NCI-H69 (cell line): ENCODE results near the gene SLC9A4.

Source experiments
- DNase-seq: peaks from one replicate; lab custom pipeline; 2025; lab: John Stamatoyannopoulos, UW

The SLC9A4 gene

DNA sequence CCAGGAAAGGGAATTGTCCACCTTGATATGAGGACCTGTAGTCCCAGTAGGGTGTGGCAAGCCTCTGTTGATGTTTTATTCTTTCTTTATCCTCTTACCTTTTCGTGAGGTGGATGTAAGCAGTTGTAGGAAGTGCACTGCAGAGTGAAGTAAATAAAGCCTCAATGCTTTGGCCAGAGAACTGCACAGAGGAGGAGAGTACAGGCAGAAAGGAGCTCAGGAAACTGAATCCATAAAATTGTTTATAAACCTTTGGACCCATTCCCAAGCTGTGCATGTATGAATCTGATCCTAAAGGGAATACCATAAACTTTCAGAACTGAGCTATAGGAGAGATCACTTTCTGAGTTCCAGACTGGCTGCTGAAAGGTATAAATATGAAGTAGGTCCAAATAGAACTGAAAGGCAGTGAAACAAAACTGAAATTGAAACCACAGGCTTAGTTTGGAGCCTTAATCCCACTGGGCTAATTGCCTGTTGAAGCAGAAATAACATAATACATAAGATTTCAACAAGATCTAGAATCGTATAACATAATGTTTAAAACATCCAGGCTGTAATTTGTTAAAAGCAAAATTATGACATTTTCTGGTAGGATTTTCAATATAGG is 17.9 kb upstream of the SLC9A4 start:
- DNase-seq: no peak

GRCh38 chr2:102460467-102460866 is 12.6 kb upstream of the SLC9A4 start:
- no peak for DNase-seq

DNA sequence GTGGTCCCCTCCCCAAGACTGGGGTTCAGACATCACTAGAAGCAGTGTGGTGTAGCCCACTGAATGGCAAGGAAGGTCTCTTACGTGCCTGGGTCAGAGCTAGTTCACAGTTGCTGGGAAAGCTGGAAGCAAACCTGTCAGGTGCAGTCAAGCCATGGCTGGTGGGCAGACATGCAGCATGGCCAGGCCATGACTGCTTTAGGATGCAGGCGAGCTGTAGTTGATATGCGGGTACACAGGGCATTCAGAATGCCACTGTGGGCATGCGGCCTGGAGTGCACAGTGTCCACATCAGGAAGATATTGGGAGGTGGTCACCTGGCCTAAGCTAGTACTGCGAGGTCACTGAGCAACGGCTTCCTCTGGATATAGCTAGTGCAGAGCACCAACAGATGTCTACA is 11.8 kb upstream of the SLC9A4 start:
- DNase-seq: no peak

GRCh38 chr2:102463160-102463559 is 9.9 kb upstream of the SLC9A4 start:
- DNase-seq: no peak

GRCh38 chr2:102470168-102470567 is 2.9 kb upstream of the SLC9A4 start:
- DNase-seq: no peak

DNA sequence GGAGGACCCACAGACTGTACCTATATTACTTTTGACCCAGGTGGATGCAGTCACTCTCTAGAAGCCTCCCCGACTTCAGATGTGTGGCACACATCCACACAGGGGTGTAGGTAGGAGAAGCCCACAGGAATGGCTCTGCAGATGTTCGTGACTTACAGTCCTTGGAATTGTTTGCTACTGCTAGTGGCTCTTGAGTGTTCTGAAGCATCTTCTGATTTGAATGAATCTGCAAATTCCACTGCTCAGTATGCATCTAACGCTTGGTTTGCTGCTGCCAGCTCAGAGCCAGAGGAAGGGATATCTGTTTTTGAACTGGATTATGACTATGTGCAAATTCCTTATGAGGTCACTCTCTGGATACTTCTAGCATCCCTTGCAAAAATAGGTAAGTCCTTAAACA is 605 bp downstream of the SLC9A4 start:
- no peak for DNase-seq

DNA sequence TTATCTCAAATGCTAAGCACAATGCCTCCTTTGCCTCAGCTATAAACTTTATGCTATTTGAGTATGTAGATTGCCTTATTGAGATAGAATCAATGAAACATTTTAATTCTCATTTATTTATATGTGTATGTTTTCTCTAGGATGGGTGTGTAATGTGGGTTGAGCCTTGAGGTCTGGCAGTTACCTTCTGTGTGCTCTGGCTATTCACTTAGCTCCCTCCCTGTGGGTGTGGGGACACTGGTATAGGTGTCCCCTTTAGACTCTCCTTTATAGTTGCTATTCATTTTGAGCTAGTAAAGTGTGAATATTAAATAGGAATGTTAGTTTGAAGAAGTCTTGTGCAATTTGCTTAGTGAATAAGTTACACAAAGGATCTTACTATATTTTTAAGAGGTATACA is 1.8 kb downstream of the SLC9A4 start:
- no peak for DNase-seq

GRCh38 chr2:102478686-102479470 is 5.9 kb downstream of the SLC9A4 start:
- no peak for DNase-seq

DNA sequence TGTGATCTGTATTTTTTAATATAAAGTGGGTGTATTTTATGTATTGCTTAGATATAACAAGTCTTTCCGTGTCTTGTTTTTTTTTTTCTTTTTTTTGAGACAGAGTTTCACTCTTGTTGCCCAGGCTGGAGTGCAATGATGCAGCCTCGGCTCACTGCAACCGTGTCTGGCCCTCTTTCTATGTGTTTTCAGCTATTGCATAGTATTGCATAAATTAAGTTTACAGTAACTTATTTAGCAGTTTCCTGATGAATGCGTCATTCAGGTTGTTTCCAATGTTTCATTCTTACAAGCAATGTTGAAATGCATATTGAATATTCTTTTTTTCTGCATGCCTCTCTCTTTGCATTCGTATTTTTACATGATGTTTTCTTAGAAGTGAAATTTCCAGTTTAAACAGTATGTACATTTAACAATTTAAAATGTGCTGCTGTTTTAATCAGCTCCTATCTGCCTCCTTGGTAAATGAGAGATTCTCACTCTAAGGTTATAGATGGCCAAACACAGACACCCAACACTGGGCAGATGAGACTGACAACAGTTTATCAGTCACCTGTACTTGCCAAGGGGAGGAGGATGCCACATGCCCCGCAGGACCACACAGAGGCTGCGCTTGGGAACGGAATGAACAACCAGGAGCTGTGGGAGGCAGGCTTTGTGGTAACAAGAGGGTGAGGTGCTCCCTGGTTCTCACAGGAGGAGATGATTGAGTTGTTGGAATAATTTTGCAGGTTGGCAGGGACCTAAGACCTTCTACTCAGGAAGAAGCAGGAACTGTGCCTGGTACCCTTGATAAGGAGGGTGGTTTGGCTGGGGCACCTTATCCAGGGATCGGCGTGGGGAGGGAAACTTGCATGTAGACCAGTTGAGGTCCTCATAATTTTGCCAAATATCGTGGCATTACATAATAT is 7.5 kb downstream of the SLC9A4 start:
- no peak for DNase-seq

DNA sequence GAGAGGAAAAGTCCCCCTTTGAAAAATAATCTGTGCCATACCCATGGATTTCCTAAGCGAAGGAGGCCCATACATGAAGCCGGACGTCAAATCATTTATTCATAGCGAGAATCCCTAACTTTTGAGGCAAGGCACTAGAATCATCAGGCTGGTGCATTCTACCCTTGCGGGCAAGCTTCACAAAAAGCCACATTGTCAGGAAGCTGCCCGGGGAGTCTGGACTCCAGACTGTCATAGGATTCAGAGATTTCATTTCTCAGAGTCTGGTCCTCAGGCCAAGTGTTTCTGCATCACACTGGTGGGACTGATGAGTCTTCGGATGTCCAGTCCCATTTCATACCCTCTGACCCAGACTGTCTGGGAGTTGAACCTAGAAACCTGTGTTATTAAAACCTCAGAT is 8.9 kb downstream of the SLC9A4 start:
- DNase-seq: no peak

- DNase-seq: no peak
Observed at GRCh38 chr2:102483086-102483485, 10.1 kb downstream of the SLC9A4 start.

DNA sequence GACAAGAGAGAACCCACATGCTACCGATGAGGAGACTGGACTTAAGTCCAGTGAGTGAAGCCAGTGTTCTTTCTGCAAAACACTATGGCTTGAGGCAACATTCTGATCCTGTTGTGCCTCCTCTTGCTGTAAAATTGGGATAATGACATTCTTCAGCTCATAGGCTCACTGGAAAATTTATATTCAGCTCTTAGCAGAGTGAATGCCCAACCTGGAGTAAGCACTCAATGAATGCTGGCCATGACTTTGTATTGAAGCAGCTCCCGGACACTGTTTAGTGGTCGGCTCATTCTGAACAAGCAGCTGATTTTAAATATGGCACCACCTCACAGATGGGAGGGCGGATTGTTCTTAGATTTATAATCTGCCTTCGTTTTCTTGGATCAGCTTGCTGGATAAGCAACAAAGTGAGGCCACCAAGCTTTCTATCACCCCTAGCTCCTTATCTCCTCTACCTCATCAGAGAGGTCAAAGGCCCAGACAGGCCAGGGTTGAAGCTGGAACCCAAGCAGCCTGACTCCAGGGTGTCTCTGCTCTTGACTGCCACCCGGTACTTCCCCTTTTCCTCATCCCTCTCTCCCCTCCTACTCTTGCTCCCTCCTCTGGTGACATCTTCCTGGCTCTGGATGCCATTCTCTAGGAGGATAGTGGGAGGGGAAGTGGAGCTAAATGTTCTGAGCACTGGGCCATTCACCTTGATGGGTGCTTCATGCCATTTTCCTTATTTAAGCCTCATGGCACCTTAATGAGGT is 11.5 kb downstream of the SLC9A4 start:
- no peak for DNase-seq

- no peak for DNase-seq
Observed at GRCh38 chr2:102485147-102485785, 12.2 kb downstream of the SLC9A4 start.

DNA sequence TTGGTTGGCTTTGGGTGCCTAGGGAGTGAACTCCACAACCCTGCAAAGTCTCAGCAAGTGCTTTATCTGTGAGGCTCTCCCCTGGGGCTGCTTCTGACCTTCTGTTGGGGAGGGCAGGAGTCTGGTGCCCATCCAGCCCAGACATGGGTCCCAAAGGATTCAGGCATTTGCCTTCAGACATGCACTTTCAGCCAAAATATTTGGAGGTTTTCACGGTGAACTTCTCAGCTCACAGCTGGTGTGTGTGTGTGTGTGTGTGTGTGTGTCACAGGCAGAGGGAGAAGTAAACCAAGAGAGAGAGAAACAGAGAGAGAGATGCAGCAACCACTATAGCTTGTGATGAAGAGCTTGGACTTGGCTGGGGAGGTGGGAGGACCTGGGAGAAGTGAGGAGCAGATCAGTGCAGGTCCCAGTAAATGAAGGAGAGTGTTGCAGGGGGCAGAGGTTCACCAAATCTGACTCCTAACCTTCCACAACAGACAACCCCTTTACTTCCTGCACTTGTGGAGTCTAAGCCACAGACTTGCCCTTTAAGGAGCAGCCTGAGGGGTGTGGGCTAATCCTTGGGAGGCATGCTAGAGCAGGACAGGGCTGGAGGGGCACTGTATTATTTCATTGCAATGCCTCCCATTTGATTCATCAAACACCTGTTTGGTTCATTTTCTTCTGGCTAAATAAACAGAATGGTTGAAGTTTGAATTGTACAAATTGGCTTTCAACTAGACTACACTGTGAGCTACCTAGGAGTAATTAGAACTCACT is 14.1 kb downstream of the SLC9A4 start:
- DNase-seq: no peak

DNA sequence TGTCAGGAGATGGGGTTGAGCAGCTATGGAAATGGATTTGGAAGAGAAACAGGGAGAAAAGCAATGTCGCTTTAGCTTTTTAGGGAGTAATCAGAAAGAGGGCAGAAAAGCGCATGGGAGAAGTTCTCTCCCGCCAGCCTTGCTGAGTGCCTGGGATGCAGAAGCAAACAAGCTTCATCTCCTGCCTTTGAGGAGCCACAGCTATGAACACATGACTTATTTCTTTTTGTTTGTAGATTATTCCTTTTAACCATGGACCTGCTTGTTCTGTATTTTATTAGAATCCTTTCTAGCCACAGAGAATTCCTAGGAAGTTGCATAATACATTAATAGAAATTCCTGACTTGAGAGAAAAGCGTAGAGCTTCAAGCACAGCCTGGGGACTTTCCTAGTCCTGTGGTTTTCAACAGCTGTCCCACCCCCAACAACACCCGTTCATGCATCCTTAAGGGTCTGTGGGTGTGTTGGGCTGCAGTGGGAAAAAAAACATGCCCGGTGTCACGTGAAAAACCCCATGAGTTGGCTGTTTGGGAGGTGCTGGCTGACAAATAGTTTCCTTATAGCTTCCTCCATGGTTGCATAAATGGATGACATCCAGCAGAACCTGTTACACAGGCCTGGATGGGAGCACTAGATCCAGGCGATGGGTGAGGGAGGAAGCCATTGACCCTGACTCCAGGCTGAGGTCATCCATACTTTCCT is 14.9 kb downstream of the SLC9A4 start:
- no peak for DNase-seq

- DNase-seq: no peak
Observed at GRCh38 chr2:102489646-102490045, 16.6 kb downstream of the SLC9A4 start.

GRCh38 chr2:102492006-102492405 is 19.0 kb downstream of the SLC9A4 start:
- DNase-seq: no peak

DNA sequence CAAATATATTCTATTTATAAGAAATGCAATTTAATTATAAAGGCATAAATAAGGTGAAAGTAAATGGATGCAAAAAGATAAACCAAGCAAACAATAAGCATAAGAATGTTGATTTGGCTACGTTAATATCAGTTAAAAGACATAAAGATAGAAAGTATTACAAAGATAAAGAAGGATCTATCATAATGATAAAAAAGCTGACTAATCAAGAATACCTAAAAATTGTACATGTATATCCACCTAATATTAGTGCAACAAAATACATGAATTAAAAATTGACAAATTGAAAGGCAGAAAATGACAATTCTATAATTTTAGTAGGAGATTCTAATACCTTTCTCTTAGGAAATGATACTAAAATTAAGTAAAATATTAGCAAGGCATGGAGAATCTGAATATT is 21.5 kb downstream of the SLC9A4 start:
- no peak for DNase-seq

- no peak for DNase-seq
Observed at GRCh38 chr2:102498414-102498813, 25.4 kb downstream of the SLC9A4 start.

- no peak for DNase-seq
Observed at GRCh38 chr2:102499558-102499957, 26.5 kb downstream of the SLC9A4 start.
